Endometrium (tissue), 2 donors: Measurements from ENCODE around the gene KAZALD1.

Experiments
- FAIRE-seq: peaks from 2 replicates; lab custom pipeline; 2012; peaks lifted over from hg19 to GRCh38; lab: Jason Lieb, UNC
- donor health status: control.
- donor health status: control.

Gene KAZALD1

GRCh38 chr10:101067356-101068083 is 5.7 kb downstream of the KAZALD1 start:
- no peak for FAIRE-seq

- no peak for FAIRE-seq
These were observed 7.7 kb downstream of the KAZALD1 start for GRCh38 chr10:101069441-101069840.

GRCh38 chr10:101070098-101070497 is 8.3 kb downstream of the KAZALD1 start:
- no peak for FAIRE-seq

- no peak for FAIRE-seq
These were observed 9.6 kb downstream of the KAZALD1 start for GRCh38 chr10:101071267-101071884.

GRCh38 chr10:101071885-101072433 is 10.2 kb downstream of the KAZALD1 start:
- no peak for FAIRE-seq

GRCh38 chr10:101072923-101073322 is 11.1 kb downstream of the KAZALD1 start:
- no peak for FAIRE-seq

- no peak for FAIRE-seq
These were observed 11.8 kb downstream of the KAZALD1 start for GRCh38 chr10:101073631-101074030.

- no peak for FAIRE-seq
These were observed 14.0 kb downstream of the KAZALD1 start for GRCh38 chr10:101075775-101076174.

- no peak for FAIRE-seq
These were observed 14.8 kb downstream of the KAZALD1 start for GRCh38 chr10:101076630-101077029.

GRCh38 chr10:101079874-101080273 is 18.1 kb downstream of the KAZALD1 start:
- no peak for FAIRE-seq

- FAIRE-seq, result no peak
These were observed 19.4 kb downstream of the KAZALD1 start for GRCh38 chr10:101080933-101081931.

GRCh38 chr10:101085846-101086245 is 24.1 kb downstream of the KAZALD1 start:
- no peak for FAIRE-seq

GRCh38 chr10:101087376-101087775 is 25.6 kb downstream of the KAZALD1 start:
- no peak for FAIRE-seq

GRCh38 chr10:101087965-101088364 is 26.2 kb downstream of the KAZALD1 start:
- no peak for FAIRE-seq

- no peak for FAIRE-seq
These were observed 27.9 kb downstream of the KAZALD1 start for GRCh38 chr10:101089520-101090299.

GRCh38 chr10:101090597-101090996 is 28.8 kb downstream of the KAZALD1 start:
- no peak for FAIRE-seq

- no peak for FAIRE-seq
These were observed 29.9 kb downstream of the KAZALD1 start for GRCh38 chr10:101091546-101092290.

- FAIRE-seq, result no peak
These were observed 31.1 kb downstream of the KAZALD1 start for GRCh38 chr10:101092881-101093354.

GRCh38 chr10:101094121-101094879 is 32.5 kb downstream of the KAZALD1 start:
- FAIRE-seq, result no peak

- no peak for FAIRE-seq
These were observed 33.2 kb downstream of the KAZALD1 start for GRCh38 chr10:101095004-101095403.
